GM11168 (cell line): ENCODE data around the gene SLC22A16.

Experiments
- in situ Hi-C: fragments of 300-500 bp; cut with MboI; formaldehyde crosslinking; loops from one replicate; pipeline ENCODE4 v1.12.0; 2022; ENCODE audit warnings: low sequenced_read_pairs; ENCODE audit not compliant: unreplicated experiment

The SLC22A16 gene

DNA sequence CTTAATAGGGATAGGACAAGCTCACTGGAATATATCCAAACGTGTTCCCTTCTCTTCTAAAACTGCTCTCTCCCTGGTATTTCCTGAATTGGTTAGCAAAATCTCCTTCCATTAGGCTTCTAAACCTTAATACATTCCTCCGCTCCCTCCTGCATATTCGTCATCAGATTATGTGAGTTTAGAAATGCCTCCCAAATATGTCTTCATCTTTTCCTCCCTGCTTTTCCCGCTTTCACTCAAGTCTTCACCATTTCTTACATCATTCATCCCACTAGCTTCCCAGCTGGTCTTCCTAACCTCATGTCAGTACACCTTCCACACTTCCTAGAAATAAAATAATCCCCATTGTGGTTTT is 26.9 kb downstream of the SLC22A16 start:
- in situ Hi-C loops = no loop called here

- in situ Hi-C loops = no loop called here
These were observed 27.4 kb downstream of the SLC22A16 start for GRCh38 chr6:110448846-110449540.

- in situ Hi-C loops = no loop called here
These were observed 28.7 kb downstream of the SLC22A16 start for GRCh38 chr6:110447761-110448160.

DNA sequence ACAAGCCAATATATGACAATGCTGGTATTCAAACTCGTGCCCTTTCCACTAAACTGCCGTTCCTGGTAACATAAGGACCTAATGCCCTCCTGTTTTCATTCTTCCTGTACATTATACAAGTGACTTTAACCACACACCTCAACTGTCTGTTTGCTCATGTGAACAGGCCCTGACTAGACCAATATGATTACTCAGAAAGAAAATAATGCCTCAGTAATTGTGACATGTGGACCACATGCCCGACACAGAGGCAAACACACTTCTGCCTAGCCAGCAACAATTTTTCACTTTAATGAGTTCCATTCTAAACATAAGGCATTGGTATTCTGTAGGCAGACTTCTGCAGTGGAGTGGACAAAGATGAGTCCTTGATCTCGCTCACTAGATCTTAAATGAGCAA is 30.0 kb downstream of the SLC22A16 start:
- in situ Hi-C loops = no loop called here

DNA sequence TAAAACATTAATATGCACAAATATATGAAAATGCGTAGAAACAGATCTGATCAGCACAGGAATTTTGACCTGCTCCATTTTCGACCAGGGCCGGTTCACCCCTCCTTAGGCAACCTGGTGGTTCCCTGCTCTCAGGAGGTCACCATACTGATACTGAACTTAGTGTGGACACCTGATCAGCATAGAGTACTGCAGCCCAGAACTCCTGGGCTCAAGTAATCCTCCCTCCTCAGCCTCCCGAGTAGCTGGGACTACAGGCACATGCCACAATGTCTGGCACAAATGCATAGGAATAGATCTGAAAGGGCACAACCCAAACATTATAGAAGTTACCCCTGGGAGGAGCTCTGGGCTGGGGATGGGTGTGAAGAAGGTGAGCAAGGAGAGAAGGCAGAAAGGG is 36.4 kb downstream of the SLC22A16 start:
- in situ Hi-C loops = no loop called here

DNA sequence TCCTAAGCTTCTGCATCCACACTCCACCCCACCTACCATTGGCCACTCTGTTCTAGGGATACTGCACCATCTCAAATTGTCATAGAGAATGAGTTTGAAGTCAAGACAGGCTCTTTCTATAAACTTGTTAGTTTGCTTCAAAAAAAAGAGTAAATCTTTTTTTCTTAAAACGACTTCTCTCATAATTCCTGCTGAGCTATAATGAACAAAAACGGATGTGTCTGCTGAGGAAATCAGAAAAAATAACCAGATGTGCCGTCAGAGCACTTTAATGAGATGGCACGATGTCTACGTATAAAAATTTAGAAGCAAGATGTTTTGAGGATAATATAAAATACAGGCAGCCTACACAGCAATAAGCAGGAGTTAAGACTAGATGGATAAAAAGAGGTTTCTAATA is 37.1 kb downstream of the SLC22A16 start:
- in situ Hi-C loops = no loop called here

DNA sequence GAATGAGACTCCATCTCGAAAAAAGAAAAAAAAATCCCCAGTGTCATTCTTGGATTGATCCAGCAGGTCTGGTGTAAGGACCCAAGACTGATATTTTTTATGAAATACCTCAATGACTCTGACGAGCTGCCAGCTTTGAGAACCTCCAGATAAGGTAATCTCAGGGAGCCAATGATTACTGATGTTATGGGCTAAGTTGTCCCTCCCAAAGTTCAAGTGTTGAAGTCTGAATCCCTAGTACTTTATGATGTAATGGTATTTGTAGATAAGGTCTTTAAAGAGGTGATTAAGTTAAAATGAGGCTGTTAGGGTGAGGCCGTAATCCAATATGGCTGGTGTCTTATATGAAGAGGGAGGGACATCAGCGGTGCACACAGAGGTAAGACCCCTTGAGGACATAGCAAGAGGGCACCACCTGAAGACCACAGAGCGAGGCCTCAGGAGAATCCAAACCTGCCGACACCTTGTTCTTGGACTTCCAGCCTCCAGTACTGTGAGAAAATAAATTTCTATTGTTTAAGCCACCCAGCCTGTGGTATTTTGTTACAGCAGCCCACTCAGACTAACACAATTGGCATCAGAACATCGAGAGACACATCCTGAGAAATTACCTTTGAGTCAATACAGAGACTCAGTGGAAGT is 41.3 kb downstream of the SLC22A16 start:
- in situ Hi-C loops = no loop called here

- in situ Hi-C loops = no loop called here
These were observed 44.0 kb downstream of the SLC22A16 start for GRCh38 chr6:110432285-110432900.

DNA sequence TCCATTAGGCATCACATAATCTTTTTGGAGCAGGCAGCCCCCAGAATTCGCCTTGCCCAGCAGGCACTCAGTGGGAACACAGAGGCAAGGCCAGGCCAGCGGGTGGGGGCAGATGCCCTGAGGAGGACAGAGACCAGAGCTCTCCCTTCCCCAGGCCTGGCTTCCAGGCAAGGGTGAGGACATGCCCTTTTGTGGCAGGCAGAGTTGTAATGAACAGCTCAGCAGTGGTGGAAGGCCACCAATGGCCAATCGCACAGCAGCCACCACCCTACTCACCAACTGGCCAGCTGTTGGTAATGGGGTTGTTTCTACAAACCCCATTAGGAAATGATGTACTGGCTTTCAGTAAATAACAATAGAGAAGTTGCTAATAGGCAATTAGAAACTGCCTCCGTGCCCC is 45.7 kb downstream of the SLC22A16 start:
- in situ Hi-C loops = no loop called here

DNA sequence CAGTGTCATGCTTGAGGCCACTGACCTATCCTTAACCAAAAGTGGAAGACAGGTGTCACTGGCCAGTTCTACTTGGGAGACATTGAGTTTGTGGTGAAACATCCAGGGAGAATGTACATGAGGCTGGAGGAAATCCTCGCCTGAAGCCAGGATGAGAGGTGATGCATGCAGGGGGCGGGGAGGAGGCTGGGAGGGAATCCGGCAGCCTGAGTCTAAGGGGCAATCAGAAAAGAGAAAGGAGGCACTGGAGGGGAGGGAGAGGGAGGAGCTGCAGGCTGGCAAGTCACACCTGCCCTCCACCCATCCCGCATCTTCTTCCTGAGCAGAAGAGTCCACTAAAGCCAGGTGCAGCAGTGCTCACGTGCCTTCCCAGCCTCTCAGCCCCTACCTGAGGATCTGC is 46.2 kb downstream of the SLC22A16 start:
- in situ Hi-C loops = no loop called here

- in situ Hi-C loops = no loop called here
These were observed 48.3 kb downstream of the SLC22A16 start for GRCh38 chr6:110428153-110428552.

GRCh38 chr6:110425816-110426215 is 50.6 kb downstream of the SLC22A16 start:
- in situ Hi-C loops = no loop called here

- in situ Hi-C loops = no loop called here
These were observed 54.0 kb downstream of the SLC22A16 start for GRCh38 chr6:110422444-110422822.

GRCh38 chr6:110421749-110422443 is 54.5 kb downstream of the SLC22A16 start:
- in situ Hi-C loops = no loop called here

- in situ Hi-C loops = no loop called here
These were observed 57.2 kb downstream of the SLC22A16 start for GRCh38 chr6:110419028-110419739.

- in situ Hi-C loops = no loop called here
These were observed 57.8 kb downstream of the SLC22A16 start for GRCh38 chr6:110418594-110418993.

DNA sequence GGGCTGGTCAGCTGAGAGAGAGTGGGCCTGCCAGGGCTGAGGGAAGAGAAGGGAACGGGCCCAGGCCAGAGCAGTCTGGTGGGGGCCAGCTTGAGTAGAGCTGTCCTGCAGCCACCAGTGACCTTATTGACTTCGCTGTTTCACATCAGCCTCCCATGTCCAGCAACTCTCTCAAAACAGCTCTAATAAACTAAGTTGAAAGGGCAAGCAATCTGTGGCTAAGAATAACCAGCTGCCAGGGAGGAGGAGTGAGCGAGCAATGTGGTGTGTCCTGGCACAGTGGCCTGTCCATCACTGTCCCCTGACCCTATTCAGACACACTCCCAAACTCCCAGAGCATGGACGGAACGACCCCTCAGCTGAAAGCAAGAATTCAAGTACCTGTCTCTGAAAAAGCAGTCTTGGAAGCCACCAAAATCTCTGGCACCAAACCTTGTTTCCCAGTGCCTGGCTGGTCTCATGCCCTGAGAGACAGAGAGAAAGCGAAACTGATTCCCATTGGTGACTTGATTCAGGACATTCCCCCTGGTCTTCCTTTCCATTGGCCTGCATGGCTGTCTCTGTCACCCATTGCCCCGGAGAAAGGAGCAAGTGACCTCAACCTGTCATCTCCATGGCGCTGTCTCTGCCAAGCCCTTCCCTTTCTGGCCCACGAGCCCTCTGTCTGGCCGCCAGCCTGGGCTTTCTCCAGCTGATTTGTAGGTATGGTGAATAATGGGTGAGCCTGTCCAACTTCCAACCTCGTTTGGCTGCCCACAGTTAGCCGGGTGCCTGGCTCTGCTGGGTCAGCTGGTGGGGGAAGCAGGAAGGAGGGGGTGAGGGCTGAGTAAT is 61.1 kb downstream of the SLC22A16 start, which contains the start of gene DDO:
Gene DDO, minus strand, starts transcription at position 490 of the 831 bp plus-strand sequence. CDS start 2,113 bp downstream, outside the sequence.
- in situ Hi-C loops = no loop called here

GRCh38 chr6:110414669-110415068 is 61.7 kb downstream of the SLC22A16 start:
- in situ Hi-C loops = no loop called here

- in situ Hi-C loops = no loop called here
These were observed 64.1 kb downstream of the SLC22A16 start for GRCh38 chr6:110412360-110412759.

- in situ Hi-C loops = no loop called here
These were observed 65.9 kb downstream of the SLC22A16 start for GRCh38 chr6:110410511-110410910.
